Stimulated activated CD8-positive, alpha-beta memory T cell treated with anti-CD3 and anti-CD28 coated beads, Interleukin-4, amount 100 ng/mL, for 1 hour (primary cell): ENCODE results near the gene LIN7C.

ENCODE experiments used
- DNase-seq, 2 donors: peaks; one replicate each; pipeline ENCODE4 v3.0.0-alpha.2; 2020; ENCODE audit warnings: low read depth in 2 of 2, low spot score in 1 of 2

LIN7C gene

DNA sequence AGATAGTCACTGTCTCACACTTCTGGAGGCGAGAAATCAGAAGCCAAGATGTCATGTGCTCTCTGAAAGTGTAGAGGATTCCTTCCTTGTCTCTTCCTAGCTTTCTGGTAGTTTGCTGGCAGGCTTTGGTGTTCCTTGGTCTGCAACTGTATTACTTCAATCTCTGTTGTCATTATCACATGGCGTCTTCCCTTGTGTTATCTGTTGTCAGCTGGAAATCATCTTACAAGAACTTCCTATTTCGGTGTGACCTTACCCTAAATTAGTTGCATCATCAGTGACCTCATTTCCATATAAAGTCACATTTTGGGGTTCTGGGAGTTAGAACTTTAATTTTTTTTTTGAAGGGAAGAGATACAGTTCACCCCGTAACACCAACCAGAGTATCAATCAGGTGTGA, 3.3 kb upstream of the LIN7C start:
- no peak for DNase-seq

DNA sequence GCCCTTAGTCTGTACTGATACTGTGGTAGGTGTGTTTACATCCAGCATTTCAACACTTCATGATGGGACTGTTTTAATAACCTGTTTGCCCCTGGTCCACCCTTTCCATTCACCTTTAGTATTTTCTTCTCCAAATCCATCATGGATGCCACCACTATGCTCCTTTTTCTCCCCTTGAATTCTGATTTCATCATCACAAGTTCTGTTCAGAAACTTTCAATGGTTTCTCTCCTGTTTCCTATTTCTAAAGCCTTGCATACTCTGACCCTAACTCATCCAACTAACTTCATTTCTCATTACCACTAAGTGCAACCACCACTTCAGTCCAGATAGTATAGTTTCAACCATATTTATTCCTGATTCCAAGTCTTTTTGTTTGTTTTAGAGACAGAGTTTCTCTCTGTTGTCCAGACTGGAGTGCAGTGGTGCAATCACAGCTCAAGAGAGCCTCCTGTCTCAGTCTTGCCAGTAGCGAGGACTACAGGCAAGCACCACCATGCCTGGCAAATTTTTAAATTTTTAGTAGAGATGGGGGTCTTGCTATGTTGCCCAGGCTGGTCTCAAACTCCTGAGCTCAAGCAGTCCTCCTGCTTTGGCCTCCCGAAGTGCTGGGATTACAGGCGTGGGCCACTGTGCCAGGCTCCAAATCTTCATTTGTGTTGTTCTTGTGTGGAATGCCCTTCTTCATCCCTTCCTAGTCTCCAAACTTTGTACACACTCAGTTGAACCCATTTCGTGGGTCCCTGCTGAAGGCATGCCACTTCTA, 1.2 kb upstream of the LIN7C start:
- no peak for DNase-seq

DNA sequence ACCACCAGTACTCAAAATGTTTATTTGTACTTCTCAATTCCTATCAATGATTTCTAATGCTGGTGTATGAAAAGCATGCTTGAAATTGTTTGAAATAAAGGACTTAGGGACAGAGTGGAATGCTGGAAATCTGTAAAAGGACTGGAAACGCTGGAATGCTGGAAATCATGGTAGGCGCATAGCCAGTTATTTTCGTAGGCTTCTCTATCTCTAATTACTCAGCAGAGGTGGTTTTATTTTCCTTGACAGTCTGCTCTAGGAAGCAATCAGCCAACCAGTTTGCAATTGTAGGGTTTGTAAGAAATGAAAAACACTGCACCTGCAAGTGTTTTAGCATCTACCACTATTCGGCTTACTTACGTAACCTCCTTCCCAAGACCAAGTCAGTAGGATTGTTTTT, 788 bp downstream of the LIN7C start:
- no peak for DNase-seq

DNA sequence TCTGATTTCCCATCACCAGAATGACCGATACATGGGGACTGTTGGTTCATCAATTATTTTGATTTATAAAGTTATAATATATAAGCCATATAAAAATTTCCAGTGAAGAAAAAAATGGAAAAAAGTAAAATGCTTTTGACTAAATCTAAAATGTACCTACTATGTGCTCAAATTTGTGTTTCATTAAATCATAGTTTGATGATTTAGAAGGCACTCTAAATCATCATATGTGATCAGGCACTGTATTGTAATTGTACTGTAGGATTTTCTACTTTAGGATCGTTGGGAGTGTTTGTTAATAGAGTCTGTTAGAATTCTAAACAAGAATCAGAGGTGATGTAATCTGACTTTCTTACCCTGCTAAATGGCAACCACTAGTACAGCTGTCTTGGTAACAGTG, 2.4 kb downstream of the LIN7C start:
- DNase-seq: no peak

DNA sequence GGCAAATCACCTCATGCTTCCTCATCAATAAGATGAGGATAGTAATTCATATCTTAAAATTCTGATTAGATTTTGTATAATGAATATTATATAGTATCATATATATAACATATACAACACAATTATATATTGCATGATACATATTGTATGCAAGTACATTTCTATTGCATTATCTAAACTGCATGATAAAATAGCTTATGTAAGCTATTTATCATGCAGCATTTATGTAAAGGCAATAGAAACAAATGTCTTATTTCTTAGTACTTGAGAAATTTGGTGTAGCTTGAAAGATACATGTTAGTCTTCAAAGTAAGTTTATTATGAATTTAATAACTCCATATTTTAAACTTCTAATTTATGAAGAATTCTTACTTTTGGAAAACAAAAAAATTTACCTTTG, 5.5 kb downstream of the LIN7C start:
- no peak for DNase-seq

DNA sequence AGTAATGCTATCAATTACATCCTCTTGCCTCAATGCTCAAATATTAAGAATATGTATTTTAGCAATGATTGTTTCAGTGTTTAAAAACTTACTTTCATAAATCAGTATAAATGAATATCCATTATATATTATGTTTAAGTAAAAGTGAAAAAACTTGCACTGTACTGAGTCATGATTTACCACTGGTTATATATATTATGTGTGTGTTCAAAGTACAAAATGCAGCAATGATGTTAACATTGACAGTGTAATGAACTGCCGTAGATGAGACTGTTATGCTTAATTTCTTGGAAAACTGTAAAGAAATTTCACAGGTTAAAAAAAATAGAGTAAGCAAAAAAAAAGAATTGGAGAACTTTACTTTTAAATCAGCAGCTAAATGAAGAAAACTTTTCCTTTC, 8.7 kb downstream of the LIN7C start:
- DNase-seq: no peak

DNA sequence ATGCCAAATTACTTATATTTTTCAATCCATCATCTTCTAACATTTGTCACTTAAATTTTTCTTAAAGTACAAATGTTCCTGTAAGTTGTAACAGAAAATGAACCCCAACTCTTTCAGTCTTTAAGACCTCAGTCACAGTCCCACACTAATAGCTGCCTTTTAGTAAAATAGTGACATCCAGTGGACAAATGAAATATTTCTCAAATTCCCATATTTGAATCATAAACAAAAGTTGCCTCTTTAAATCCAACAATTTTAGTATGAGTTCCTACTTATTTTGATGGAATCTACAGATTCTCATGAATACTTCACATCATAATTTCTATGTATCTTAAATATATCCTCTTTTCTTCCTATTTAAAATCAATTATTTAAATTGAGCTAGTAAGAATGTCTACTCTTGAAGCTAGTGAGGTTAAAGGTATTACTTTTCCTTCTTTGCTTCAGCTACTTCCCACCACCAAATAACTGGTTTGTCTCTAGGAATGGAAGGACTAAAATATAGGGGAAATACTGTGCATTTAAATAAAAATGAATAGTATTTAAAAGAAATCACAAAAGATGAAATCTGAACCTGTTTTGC, 9.2 kb downstream of the LIN7C start:
- DNase-seq: no peak

DNA sequence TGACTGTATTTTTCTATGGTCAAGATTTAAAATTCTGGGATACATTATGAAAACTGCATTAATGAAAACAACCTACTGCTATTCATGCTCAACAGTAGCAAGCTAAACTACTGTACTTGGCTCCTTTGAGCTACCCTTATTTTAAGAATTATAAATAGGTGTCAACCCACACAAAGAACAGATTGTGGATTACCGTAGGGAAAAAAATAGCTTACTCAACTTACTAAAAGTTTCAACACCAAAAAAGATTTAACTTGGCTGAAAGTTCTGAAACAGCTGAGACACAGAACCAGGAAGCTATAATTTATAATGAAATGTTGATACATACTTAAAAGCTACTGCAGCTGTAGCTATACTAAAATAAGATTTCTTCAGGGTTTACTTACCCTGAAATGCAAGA, 10.1 kb downstream of the LIN7C start:
- no peak for DNase-seq

DNA sequence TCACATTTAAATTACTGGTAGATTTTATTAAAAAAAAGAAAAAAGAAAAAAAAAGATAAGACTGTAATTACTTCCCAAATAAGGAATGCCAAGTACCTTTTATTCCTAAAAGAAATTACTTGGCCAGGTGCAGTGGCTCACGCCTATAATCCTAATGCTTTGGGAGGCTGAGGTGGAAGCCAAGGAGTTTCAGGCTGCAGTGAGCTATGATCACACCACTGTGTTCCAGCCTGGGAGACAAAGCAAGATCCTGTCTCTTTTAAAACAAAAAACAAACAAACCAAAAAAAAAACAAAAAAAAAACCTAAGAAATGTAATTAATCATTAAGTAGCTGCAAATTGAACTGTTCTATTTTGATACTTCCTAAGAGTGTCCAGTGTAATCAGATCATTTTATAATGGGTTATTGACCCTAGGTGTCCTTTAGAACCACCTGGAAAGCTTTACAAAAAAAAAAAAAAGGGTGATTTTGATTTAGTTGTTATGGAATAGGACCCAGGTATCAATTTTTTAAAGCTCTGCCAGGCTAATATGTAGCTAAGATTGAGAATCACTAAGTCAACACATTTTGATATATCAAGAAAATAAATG, 10.8 kb downstream of the LIN7C start:
- no peak for DNase-seq

DNA sequence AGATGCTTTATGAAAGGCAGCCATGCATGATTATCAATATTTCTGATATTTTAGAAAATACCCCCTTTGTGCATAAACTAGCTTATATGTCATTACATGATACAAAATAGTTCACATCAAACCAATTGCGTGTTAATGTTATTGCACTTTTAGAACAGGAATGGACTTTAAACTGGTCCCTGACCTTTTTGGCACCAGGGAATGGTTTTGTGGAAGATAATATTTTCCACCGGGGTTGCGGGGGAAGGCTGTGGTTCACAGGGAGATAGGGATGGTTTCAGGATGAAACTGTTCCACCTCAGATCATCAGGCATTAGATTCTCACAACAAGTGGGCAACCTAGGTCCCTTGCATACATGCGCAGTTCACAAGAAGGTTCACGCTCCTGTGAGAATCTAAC, 17.5 kb downstream of the LIN7C start:
- DNase-seq: no peak

DNA sequence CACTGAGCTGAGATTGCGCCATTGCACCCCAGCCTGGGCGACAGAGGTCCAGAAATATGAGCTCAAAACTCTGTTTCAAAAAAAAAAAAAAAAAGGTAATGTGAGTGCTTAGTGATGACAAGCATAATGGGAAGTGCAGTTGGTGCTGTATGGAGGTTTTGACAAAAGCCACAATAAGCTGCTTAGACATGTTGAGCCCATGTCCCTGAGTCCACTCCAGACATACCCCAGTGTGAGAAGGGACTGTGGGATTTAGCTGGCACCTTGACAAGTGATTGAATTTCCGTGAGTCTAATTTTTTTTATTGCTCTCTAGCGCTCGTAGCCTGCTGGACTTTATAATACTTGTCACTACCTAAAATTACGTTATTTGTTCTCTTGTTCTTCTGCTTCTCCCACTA, 18.9 kb downstream of the LIN7C start:
- no peak for DNase-seq

DNA sequence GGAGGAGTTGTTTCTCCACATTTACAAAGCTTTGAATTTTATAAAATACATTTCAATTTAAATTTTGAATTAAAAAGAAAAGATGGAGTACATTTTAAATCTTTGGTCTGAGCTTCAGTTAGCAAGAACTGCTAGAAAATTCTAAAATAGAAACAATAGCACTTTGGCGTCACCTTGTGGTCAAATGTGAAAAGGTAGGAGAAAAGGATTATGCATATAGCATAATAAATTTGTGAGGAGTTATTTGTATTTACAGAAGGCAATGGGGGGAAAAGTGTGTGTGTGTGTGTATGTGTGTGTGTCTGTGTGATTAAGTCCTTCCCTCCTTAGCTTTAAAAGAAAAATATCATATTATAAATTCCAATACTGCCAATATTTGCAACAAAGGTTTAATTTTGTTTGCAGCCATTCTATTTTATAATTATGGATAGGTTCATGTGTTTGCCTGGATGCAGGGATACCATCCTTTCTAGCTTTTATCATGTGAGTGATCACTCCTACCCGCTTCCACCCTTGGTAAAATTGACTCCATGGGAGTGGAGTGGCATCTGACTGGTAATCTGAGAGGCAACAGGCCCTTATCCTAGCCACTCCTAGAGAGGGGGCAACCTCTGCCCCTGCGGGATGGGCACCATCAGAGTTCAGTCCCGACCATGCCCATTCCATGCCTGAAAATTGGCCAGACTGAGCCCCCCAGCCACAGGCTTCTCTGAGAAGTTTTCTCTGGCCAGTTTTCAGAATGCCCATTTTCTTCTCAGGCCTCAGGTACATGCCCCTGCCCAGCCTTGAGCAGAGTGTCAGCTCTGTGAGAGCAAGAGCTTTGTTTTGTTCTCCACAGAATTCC, 20.4 kb downstream of the LIN7C start:
- DNase-seq: no peak

DNA sequence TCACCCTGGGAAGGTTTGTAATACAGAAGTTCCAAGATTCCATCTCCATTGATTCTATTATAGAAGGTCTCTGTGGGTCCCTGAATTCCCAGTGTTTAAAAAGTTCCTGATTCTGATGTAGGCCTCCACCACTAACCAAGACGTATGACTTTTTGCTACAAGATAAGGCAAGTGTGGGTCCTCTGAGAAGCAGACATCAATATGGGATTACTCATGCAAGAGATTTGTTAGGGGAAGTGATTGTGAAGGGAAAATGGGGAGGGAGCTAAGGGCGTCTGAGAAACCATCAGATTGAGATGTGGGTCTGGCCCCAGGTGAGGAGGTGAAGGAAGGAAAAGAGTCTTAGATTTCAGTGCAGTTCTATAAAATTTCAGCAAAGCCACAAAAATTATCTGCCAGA, 23.8 kb downstream of the LIN7C start:
- no peak for DNase-seq

DNA sequence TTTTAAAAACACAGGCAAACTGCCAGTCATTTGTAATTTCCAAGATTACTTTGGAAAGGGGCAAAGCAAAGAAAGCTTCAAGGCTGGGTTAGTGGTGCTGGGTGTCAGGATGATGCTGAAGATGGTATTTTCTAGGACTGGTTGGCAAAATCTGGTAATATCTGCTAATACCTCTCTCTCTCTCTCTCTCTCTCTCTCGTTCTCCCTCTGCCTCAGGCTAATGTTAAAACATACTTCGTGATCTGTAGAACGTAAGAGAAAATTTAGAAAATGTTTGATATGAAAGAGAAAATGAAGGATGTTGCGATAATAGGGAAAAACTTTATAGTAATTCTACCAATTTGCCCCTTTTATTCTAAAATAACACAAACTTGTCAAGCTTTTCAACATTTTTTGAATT, 24.6 kb downstream of the LIN7C start:
- no peak for DNase-seq

DNA sequence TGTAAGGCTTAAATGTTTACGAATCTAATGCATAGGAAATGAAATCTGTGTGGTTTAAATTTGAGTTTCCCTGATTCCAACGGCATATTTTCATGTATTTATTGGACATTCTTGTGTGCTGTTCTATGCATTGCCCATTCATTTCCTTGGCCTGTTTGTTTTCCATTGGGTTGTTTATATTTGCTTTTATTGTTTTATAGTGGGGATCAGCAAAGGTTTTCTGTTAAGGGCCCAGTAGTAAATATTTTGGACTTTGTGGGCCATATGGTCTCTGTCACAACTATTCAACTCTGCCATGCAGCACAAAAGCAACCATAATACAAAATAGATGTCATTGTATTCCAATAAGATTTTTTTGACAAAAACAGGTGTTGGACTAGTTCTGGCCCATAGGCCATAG, 28.7 kb downstream of the LIN7C start:
- DNase-seq: no peak

DNA sequence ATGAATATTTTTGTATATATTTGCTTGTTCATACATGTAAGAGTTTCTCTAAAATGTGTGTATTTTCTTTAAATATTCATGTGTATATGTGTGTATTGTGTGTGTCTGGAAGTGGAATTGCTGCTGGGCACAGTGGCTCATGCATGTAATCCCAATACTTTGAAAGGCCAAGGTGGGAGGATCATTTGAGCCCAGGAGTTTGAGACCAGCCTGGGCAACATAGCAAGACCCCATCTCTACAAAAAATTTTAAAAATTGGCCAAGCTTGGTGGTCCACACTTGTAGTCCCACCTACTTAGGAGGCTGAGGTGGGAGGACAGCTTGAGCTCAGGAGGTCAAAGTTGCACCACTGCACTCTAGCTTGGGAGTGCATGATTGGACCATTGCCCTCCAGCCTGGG, 29.3 kb downstream of the LIN7C start:
- no peak for DNase-seq

DNA sequence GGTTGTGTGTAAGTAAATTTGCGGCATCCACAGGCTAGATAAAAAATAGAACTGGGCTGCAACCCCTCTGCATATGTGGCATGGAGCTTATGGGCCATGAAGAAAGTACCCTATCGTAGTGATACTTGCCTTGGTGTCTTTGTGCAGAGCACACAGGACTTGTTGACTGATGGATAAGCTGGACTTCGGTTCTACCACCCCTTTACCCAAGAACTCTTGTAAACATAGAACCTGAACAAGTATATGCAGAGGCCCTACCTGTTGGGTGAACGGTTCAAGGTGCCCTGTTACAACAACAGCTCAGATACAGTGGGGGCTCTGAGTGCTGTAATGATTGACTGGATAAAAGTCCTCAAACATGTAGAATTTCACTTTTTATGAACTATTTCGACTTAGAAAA, 30.9 kb downstream of the LIN7C start:
- DNase-seq: no peak

DNA sequence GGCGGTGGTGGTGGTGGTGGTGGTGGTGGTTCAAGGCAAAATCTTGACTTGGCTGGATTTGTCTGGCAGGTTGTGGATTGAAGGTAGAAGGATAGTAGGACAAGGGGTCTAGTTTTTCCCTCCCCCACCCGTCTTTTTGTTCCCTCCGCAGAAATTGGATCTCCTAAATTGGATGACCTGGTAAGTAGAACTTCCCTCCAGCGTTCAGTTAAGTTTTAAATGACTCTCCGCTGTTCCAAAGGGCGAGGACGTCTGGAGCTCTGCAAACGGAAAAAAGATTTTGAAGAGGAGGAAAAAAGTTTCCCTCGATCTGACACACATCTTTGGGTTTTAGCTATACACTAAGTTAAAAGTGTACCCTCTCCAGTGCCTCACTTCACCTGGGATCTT, 33.6 kb downstream of the LIN7C start:
- no peak for DNase-seq

DNA sequence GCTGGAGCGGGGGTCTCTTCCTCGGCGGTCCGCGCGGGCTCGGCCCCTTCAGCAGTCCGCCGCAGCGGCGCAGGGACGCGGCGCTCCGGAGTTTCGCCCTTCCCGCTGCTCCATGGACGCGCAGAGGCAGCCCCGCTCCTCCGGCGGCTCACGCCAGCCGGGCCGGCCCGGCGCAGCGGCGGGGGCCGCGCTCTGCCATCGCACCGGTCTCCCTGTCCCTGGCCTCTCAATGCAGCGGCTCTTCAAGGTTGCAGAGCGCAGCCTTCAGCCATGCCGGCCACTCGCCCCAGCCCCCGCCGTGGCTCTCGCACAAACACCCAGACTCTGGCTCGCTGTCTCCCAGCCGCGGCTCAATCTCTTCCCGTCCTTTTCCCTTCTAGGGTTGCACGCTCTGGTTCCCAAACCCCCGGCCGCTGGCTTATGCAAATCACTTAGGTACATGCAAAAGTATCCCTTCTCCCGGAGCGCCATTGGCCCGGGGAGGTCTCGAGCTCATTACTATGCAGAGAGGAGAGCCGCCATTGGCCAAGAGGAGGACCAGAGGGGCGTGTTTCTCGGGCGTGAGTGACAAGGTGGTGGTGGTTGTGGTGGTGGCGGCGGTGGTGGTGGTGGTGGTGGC, 34.1 kb downstream of the LIN7C start, which contains the start of gene LGR4:
TSS of gene LGR4 (minus strand) at position 393 of the 619 bp plus-strand sequence. CDS start 488 bp downstream, outside the sequence.
- peak; percentile 13 to 41 for DNase-seq

DNA sequence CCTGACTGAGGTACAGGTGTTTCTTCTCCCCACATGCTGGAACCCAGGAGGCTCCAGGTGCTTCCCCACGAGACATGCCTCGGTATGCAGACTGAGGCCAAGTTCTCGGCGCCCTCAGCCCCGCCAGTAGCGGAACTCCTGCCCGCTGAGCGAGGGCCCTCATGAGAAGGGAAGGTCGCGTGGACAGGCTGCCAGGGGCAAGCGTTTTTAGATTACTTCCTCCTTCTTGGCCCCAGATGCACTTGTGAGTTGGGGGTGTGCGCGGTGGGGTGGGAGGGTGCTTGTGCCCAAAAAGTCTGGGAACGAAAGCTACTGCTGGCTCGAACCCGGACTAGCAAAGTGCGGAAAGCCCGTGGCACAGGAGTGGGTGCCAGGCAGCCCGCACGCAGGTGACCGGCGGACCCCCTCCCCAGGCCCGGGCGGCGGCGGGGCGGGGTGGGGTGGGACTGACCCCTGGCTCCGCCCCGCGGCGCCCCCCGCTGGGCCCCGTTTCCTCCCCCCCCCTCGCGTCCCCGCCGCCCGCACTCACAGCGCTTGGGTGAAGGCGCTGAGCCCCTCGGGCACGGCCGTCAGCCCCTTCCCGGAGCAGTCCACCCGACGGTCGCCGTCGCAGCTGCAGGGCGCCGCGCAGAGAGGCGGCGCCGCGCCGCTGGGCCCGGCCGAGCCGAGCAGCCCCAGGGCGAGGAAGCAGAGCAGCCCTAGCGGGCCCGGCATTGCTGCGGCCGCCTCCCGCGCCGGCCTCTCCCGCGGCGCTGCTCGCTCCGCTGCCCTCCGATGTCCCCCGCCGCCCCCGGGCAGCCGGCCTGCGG, 34.8 kb downstream of the LIN7C start:
- DNase-seq: no peak
